NOMO-1 (cell line): ENCODE results near the gene MEMO1.
A peak's percentile ranks its signal among the peaks of the same experiment; 100 is the strongest.
"Not testable (repeated sequence)": the region's sequence is repeated elsewhere in the genome, so short reads cannot be mapped to it uniquely, and the experiment has no call there.

Experiments used
- DNase-seq, 2 experiments: peaks; one replicate each; lab custom pipeline; 2025; ENCODE audit not compliant: unreplicated experiment in 2 of 2; lab: John Stamatoyannopoulos, UW

The MEMO1 gene

DNA sequence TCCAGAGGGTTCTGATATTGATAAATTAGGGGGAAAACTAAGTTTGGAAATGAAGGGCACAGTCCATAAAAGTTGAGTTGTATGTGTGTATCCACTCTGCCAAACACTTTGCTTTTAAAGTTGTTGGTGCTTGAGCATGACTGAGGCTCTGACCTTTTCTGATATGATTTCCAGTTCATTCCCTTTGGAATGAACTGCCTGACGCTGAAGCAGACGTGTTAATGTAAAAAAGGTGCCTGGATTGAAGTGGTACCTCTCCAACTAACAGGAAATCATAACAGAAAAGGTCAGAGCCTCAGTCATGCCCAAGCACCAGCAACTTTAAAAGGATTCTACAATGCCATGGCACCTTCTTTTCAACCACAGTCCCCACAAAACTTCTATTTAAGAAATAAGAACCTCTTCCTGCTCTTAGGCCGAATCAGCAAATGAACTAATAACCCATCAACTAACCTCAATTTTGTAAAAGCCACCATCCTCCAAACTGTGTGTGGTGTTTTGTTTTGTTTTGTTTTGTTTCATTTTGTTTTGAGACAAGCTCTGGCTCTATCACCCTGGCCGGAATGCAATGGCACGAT, 52.6 kb downstream of the MEMO1 start:
- DNase-seq, result no peak

- DNase-seq, result peak in 1 of 2 experiments; percentile 64
Observed at GRCh38 chr2:31957354-31958139, 53.3 kb downstream of the MEMO1 start.

GRCh38 chr2:31956934-31957333, 53.9 kb downstream of the MEMO1 start:
- peak; percentile 36 to 79 for DNase-seq

- peak in 1 of 2 experiments; percentile 35 for DNase-seq
Observed at GRCh38 chr2:31956312-31956711, 54.5 kb downstream of the MEMO1 start.

DNA sequence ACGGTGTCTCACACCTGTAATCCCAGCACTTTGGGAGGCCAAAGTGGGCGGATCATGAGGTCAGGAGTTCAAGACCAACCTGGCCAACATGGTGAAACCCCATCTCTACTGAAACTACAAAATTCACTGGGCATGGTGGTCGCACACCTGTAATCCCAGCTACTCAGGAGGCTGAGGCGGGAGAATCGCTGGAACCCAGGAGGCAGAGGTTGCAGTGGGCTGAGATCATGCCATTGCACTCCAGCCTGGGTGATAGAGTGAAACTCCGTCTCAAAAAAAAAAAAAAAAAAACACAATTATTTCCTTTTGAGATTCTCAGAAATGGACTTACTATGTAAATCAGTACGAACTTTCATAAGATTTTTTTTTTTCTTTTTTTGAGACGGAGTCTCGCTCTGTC, 57.7 kb downstream of the MEMO1 start:
- DNase-seq, result not testable (repeated sequence)

DNA sequence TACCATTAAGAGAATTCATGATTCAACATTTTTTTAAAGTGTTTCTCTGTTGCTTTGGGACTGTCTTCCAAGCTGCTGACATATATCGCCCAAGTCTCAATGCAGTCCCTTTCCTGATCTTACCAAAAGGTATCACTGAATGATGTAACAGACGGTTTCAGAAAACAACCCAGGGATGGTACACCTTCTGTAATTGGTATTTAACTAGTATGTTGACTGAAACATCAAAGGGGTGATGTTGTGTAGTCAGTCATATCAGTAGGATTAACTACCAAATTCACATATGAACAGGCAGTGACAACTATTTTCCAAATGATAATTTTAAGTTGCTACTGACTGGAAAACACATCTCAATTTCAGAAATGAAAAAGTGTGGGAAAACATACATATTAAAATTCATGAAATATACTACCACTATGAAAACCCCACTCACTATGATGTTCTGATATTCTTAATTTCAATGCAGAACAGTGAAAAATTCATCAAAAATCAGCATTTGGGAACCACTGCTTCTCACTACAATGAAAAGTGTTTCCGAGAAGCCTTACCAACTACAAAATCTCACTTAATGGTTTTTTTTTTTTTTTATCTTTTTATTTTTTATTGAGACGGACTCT, 59.8 kb downstream of the MEMO1 start:
- no peak for DNase-seq

DNA sequence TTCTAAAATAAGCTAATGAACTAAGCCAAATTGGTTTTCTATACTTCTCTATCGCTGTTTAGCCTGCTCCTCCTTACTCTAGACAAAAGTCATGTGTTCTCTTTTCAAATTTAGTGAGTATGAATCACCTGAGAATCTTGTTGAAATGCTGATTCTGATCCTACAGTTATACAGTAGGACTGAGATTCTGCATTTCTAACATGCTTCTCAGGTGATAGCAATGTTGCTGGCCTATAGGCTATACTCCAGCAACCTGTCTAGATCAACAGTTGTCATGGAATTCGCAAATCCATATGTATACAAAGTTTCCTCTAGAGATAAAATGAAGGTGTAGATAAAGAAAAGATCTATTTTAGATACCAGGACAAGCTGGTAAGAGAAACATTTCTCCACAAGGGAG, 62.9 kb downstream of the MEMO1 start:
- no peak for DNase-seq

GRCh38 chr2:31946838-31947237, 64.0 kb downstream of the MEMO1 start:
- DNase-seq, result no peak

- no peak for DNase-seq
Observed at GRCh38 chr2:31945572-31945935, 65.3 kb downstream of the MEMO1 start.

- DNase-seq, result no peak
Observed at GRCh38 chr2:31944828-31945571, 65.8 kb downstream of the MEMO1 start.

DNA sequence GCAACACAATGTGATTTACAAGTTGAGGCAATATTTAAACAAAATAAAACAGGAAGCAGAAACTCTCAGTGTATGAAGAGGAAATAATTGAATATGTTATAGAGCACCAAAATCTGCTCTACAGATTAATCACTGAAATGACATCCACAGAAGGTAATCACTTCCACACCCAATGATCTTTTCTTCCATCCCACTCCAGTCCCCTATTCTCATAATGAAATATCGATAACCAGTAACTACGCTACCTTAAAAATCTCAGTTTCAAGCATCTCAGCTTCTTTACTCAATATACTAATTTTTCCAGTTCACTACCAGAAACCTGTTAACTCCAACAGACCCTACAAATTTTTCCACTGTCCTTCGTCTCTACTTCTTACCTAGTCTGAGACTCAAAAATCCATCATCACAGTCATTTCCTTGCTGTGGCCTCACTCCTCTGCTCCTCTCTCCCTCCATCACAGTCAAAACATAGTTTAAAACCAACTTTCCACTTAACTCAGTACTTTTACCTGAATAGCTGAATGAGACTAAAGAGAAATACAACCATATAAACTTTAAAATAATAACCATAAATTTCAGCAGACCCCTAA, 67.1 kb downstream of the MEMO1 start:
- no peak for DNase-seq

GRCh38 chr2:31940920-31941319, 69.9 kb downstream of the MEMO1 start:
- DNase-seq, result no peak

- DNase-seq, result no peak
Observed at GRCh38 chr2:31937741-31938140, 73.1 kb downstream of the MEMO1 start.

DNA sequence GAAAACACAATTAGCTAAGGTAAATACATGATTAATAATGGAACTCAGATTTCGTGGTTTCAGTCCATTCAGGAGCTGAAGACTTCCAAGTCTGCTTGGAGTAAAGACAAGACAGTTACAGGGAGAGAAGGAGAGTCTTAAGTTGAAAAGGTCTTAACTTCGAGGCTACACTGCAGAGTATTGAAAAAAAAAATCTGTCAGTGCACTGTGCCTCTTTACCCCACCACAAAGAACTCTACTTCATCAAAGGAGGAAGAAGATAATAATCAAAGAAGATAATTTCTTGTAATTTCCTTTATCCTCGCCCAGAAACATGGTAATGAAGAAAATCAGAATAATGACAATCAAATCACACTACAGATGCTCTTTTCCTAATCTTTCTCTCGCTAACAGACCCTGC, 75.4 kb downstream of the MEMO1 start:
- no peak for DNase-seq

GRCh38 chr2:31933066-31933465, 77.7 kb downstream of the MEMO1 start:
- DNase-seq, result no peak

GRCh38 chr2:31932589-31932988, 78.2 kb downstream of the MEMO1 start:
- DNase-seq, result no peak

GRCh38 chr2:31931916-31932315, 78.9 kb downstream of the MEMO1 start:
- no peak for DNase-seq

DNA sequence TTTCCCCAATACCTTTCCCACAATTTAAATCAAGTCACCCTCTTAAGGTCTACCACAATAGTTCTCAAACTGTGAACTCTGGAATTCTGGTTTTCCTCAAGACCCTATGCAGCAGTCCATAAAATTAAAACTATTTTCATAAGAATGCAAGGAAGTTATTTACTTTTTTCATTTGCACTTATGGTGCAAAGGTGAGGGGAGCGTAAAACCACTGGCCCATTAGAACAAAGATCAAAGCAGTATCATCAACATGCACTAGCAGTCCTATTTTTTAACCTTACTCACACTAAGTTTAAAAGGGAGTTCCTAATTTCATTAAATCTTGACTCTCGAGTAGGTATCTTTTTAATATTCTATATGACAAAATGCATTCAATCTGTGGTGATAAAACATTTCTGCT, 85.3 kb downstream of the MEMO1 start:
- DNase-seq, result no peak

DNA sequence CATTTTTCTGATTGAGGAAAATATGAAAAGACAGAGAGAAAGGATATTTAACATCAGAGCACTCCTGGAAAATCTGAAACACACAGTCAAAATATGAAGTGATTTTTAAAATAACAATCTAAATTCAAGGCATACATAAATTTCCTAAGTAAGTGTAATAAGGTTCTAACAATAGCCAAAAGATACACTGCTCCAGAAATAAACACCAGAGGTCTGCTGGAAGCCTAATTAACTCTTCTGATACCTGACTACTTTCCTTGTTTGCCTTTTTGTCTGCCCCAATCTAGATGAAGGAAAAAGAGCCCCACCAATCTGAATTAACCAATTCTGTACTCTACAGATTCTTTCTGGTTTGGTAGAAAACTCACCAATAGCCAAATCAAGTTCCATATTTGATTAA, 87.1 kb downstream of the MEMO1 start:
- DNase-seq, result no peak

GRCh38 chr2:31922542-31923408, 88.0 kb downstream of the MEMO1 start:
- no peak for DNase-seq
